Measurements from ENCODE around the gene SYNC.
"Not testable (repeated sequence)": the region's sequence is repeated elsewhere in the genome, so short reads cannot be mapped to it uniquely, and the experiment has no call there.

The SYNC gene

DNA sequence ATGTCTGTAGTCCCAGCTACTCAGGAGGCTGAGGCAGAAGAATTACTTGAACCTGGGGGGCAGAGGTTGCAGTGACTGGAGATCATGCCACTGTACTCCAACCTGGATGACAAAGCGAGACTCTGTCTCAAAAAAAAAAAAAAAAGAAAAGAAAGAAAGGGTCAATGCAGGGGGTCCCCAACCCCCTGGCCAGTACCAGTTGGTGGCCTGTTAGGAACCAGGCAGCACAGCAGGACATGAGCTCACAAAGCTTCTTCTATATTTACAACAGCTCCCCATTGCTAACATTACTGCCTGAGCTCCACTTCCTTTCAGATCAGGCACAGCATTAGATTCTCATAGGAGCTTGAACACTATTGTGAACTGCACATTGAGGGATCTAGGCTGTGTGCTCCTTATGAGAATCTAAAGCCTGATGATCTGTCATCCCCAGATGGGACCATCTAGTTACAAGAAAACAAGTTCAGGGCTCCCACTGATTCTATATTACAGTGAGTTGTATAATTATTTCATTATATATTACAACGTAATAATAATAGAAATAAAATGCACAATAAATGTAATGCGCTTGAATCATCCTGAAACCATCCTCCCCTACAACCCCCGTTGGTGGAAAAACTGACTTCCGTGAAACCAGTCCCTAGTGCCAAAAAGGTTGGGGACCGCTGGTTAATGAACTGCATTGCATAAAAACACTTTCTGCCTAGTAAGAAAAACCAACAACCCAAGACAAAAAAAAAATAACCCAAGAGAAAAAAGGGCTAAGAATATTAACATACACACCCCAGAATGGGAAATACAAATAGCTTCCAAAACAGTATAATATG lies 55.0 kb downstream of the SYNC start:
- no peak for DNase-seq (ENCODE audit: low read depth in 2 of 3, low spot score in 1 of 3)

DNA sequence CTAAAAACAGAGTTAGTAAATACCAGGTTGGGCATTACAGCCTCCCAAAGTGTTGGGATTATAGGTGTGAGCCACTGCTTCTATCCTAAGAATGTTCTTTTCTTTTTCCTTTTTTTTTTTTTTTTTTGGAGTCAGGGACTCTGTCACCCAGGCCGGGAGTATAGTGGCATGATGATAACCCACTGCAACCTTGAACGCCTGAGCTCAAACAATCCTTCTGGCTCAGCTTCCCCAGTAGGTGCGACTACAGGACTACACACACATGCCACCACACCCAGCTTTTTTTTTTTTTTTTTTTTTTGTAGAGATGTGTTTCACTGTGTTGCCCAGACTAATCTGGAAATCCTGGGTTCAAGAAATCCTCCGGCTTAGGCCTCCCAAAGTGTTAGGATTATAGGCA lies 58.1 kb downstream of the SYNC start:
- DNase-seq (ENCODE audit: low read depth in 2 of 3, low spot score in 1 of 3), result no peak

DNA sequence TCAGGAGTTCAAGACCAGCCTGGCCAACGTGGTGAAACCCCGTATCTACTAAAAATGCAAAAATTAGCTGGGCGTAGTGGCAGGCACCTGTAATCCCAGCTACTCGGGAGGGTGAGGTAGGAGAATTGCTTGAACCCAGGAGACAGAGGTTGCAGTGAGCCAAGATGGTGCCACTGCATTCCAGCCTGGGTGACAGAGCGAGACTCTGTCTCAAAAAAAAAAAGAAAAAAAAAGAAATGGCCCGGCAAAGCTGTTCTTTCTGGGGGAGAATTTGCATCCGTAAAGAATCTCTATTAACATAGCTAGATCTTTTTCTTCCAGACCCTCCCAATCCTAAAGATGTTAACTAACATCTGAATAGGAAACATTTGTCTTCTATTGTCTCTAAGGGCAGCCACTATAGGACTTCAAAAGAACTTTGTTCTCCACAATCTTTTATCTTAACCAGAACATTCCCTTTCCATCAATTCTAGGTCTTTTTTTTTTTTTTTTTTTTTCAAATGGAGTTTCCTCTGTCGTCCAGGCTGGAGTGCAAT lies 60.2 kb downstream of the SYNC start:
- not testable (repeated sequence) for DNase-seq (ENCODE audit: low read depth in 2 of 3, low spot score in 1 of 3)

DNA sequence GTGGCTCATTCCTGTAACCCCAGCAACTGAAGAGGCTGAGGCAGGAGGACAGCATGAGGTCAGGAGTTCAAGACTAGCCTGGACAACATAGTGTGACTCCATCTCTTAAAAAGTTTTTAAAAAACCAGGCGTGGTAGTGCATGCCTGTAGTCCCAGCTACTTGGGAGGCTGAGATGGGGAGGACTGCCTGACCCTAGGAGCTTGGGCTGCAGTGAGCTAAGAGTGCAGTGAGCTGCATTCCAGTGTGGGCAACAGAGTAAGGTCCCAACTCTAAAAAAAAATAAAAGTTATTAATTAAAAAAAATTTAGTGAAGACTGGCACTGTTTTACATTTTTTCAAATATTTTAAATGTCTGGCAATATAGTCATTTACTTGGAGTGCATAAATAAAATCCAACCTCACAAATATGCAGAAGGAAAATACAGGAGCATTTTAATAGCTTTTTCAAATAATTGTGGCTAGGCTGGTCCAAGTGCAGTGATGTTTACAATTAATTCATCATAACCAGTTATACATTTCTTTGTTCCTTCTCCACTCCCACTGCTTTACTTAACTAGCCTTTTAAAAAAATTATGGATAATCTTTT lies 63.0 kb downstream of the SYNC start:
- DNase-seq (ENCODE audit: low read depth in 2 of 3, low spot score in 1 of 3), result no peak

DNA sequence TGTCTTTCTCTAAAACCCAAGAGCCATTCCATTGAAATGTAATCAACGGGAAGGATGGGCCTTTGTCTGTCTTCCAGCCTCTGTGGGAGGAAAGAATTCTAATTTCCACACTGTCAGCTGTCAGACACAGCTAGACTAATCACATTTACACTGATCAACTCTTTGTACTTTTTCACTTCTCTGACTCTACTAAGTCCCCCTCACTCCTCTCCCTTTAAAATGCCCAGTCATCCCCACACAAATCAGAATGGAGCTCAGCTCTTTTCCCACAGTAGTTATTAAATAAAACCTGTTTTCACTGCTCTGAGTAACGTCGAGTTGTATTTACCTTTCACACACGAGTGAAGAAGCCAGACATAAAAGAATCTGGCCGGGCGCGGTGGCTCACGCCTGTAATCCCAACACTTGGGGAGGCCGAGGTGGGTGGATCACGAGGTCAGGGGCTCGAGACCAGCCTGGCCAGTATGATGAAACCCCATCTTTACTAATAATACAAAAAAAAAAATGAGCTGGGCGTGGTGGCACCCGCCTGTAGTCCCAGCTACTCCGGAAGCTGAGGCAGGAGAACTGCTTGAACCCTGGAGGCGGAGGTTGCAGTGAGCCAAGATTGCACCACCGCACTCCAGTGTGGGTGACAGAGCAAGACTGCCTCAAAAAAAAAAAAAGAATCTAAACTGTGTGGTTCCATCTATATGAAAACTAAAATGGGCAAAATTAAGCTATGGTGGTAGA lies 65.5 kb downstream of the SYNC start:
- DNase-seq (ENCODE audit: low read depth in 2 of 3, low spot score in 1 of 3), result no peak

DNA sequence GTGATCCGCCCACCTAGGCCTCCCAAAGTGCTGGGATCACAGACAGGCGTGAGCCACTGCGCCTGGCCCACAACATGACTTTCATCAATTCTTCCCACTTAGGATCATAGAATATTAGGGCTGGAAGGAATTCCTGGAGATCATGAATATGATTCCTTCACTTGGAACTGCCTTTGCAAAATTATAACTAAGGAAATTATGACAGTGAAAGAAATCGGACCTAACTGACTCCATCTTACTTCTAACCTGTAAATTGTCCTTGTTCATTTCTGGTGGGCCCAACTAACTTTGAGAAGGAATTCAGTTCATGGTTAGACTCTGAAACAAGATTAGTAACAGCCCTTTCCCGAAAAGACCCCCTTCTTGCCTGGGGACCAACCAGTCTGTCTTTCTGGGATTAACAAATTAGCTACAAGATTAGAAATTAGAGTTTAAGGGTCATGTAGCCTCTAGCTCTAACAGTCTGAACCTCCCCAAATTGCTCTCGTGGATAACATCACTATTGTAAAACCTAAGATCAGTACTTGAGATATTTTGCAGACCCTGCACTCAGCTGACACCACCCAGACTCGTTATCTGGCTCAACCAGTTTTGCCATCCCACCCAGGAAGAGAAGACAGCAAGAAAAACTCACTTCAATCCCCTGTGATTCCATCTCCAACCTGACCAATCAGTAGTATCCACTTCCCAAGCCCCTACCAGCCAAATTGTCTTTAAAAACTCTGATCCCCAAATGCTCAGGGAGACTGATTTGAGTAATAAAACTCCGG lies 66.9 kb downstream of the SYNC start:
- DNase-seq (ENCODE audit: low read depth in 2 of 3, low spot score in 1 of 3), result no peak

DNA sequence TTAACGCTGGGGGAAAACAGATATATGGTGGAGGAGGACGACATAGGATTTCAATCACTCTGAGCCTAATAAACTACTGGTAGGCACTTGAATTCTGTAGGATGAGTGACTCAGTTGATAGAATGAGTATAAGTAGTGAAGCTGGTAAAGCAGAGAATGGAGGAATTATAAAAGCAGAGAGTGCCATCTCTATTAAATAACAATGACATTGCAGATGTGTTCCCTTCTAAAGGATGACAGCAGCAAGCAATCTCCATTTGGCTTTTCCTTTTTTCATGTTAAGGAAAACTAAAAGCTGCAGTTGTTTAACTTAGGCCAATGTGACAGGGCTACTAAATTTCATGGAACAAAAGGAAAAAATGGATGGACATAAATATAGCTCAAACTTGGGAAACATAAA lies 69.7 kb downstream of the SYNC start:
- no peak for DNase-seq (ENCODE audit: low read depth in 2 of 3, low spot score in 1 of 3)

DNA sequence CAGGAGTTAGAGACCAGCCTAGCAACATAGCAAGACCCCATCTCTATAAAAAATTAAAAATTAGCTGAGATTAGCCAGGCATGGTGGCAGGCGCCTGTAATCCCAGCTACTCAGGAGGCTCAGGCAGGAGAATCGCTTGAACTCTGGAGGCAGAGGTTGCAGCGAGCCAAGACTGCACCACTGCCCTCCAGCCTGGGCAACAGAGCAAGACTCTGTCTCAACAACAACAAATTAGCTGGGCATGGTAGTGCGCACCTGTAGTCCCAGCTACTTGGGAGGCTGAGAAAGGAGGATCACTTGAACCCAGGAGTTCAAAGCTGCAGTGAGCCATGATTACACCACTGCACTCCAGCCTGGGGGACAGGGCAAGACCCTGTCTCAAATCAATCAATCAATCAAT lies 72.4 kb downstream of the SYNC start:
- DNase-seq (ENCODE audit: low read depth in 2 of 3, low spot score in 1 of 3), result not testable (repeated sequence)
